ENCODE measurements around the gene RAN.
"Not testable (repeated sequence)": the region's sequence is repeated elsewhere in the genome, so short reads cannot be mapped to it uniquely, and the experiment has no call there.

Gene RAN

DNA sequence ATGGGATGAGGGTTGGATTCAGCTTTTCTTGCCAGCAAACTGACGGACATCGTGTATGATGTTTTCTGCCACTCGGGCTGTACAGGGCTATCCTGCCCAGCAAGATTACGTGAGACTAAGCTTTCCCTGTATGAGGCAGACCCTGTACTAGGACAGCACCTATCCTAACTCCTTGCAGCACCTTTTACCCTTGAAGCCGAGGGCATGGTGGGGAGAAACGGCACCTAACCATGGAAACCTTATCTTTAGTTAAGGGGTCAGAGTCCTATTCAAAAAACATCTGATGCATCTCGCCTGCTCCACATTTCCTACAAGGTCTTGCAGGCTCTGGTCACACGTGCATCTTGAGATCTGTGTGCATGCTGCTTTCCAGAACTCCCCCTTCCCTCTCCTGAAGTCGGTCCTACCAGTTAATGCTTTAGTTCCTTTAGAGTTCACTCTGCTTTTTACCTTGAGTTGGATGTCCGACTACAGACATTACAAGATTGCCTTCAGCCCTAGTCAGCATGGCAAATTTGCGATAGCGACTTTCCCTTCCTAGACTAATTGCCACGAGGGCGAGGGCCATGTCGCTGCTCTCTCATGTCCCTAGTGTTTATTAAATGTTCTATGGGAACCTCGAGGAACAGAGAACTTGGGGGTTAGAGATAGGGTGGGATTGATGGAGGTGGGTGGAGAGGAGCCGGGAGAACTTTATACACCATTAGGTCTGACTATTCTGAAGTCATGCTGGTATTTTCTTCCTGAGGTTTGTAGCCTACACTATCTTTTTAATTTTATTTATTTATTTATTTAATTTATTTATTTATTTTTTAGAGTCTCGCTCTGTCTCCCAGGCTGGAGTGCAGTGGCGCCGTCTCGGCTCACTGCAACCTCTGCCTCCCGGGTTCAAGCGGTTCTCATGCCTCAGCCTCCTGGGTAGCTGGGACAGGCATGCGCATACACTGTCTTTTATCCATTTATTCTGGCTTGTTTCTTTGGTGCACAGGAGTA is 6.6 kb downstream of the RAN start:
- no peak for DNase-seq (ENCODE audit: low spot score)

- DNase-seq (ENCODE audit: low spot score): no peak
Observed at GRCh38 chr12:130879212-130879686, 7.4 kb downstream of the RAN start.

DNA sequence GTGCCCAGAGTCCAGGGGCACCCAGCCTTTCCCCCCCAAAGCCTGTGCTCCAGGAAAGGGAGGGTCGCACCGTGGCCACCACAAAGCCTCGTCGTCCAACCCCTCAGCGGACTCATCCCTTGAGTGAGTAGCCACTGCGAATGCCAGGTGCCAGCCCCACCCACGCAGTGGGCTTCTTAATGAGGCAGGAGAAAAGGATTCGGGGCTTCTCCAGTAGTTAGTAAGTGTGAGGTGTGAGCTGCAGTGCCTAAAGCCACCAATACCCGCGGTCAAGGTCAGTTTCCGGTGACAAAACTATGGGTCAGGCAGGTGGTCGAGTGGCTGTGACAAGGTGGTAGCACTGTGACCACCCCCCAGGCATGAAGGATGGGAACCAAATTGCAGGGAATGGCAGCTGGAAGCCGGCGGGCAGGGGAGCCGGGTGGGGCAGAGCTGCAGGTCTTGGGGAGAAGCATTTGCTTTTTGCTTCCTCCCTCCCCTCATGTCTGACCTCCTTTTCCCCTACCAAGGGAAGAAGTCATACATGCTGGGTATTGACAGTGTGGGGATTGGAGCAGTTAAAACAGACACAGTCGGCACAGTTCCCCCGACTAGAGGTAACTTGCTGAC is 8.0 kb downstream of the RAN start:
- DNase-seq (ENCODE audit: low spot score): no peak

DNA sequence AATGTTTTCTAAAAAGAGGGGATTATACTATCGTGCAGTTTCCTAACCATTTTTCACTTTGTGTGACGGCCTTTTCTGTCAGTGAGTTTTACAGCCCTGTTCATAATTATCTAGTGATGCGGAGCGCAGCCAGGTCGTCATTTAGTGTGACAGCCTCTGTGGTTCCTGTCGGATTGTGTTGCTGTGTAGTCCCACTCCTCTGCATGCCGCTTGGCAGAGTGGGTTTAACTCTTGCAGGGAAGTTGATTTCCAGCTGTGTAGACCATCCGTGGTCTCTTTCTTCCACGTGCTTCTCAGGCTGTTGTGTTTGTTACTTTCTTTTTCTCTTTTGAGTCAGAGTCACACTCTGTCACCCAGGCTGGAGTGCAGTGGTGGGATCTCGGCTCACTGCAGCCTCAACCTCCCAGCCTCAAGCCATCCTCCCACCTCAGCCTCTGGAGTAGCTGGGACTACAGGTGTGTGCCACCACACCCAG is 8.6 kb downstream of the RAN start:
- no peak for DNase-seq (ENCODE audit: low spot score)

DNA sequence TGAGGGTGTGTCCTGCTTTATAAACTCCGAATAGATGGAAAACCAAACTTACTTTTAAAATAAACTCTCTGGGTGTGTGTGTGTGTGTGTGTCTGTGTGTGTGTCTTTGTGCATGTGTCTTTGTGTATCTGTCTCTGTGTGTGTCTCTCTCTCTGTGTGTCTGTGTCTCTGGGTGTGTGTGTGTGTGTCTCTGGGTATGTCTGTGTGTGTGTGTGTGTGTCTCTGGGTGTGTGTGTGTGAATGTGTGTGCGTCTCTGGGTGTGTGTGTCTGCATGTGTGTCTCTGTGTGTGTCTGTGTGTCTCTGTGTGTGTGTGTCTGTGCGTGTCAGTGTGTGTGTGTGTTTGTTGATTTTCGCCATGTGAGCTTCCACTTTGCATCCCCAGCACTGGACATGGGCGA is 9.2 kb downstream of the RAN start:
- no peak for DNase-seq (ENCODE audit: low spot score)

DNA sequence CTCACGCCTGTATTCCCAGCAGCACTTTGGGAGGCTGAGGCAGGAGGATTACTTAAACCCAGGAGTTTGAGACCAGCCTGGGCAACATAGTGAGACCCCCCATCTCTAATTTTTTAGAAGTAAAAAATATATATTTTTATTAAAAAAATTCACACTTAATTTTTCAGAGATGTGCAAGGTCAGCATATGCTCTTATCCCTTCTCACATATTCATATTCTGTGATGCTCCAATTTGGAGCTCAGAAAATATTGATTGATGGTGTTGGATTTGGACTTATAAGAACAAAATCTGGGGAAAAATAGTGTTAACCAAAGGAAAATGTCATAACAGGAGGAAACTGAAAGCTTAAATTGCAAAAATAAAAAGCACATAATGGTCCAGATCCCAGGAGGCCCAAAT is 9.7 kb downstream of the RAN start:
- no peak for DNase-seq (ENCODE audit: low spot score)

GRCh38 chr12:130887190-130887589 is 15.3 kb downstream of the RAN start:
- not testable (repeated sequence) for DNase-seq (ENCODE audit: low spot score)

DNA sequence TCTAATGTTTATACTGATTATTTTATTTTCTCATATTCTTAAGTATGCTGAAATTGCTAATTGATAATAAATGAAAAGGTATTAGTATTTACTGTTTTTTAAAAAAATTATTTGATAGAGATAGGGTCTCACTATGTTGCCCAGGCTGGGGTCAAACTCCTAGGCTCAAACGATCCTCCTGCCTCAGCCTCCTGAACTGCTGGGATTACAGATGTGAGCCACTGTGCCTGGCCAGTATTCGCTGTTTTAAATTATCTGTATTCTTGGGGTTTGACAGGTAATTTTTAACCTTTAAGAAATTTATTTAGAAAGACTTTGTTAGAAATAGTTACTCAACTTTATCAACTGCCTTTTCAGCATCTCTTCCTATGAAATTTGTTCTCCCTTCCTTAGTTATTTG is 32.2 kb downstream of the RAN start:
- no peak for DNase-seq (ENCODE audit: low spot score)

DNA sequence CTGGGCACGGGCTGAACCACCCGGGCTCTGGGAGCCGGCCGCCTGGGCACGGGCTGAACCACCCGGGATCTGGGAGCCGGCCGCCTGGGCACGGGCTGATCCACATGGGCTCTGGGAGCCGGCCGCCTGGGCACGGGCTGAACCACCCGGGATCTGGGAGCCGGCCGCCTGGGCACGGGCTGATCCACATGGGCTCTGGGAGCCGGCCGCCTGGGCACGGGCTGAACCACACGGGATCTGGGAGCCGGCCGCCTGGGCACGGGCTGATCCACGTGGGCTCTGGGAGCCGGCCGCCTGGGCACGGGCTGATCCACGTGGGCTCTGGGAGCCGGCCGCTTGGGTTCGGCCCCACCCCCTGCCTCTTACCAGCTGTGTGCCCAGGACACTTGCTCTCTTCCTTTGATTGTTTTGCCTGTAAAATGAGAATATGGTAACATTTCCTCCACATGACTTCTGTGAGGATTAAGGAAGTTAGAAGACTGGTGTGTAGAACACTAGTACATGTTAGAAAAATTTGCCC is 33.1 kb downstream of the RAN start:
- DNase-seq (ENCODE audit: low spot score): not testable (repeated sequence)

DNA sequence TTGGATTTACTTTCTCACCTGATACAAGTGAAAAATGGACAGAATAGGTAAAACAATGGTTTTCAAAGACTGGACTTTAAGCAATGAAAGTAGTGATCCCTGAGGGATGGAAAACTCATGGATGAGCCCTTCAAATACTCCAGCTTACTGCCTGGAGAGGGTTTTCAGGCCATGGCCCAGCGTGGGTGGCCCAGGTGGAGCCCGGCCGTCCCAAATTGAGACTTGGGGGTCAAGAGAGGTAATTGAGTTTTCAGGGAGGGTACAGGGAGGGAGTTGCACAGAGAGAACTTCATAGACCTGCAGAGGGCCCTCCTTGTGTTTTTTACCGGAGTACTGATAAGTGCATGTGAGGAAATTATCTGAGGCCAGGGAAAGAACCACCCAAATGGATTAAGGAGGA is 37.2 kb downstream of the RAN start:
- no peak for DNase-seq (ENCODE audit: low spot score)

DNA sequence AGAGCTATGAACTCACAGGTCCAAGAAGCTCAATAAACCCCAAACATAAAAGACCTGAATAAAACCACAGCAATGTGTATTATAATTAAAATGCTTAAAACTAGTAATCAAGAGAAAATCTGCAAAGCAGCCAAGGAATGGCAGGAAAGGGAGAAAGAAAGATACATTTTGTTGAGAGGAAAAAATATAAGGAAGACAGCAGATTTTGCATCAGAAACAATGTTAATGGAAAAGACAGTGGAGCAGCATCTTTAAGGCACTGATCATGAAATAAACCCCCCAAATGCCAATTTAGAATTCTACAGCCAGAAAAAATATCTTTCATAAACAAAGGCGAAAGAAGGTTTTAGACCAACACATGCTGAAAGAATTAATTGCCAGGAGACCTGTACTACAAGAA is 39.3 kb downstream of the RAN start:
- DNase-seq (ENCODE audit: low spot score): no peak

- DNase-seq (ENCODE audit: low spot score): no peak
Observed at GRCh38 chr12:130911933-130912332, 40.1 kb downstream of the RAN start.

GRCh38 chr12:130916241-130916911 is 44.5 kb downstream of the RAN start:
- DNase-seq (ENCODE audit: low spot score): peak; percentile 5

GRCh38 chr12:130917607-130918006 is 45.7 kb downstream of the RAN start:
- DNase-seq (ENCODE audit: low spot score): no peak

GRCh38 chr12:130919086-130919485 is 47.2 kb downstream of the RAN start:
- no peak for DNase-seq (ENCODE audit: low spot score)

- DNase-seq (ENCODE audit: low spot score): no peak
Observed at GRCh38 chr12:130920119-130920703, 48.3 kb downstream of the RAN start.

- no peak for DNase-seq (ENCODE audit: low spot score)
Observed at GRCh38 chr12:130920723-130921381, 49.0 kb downstream of the RAN start.

GRCh38 chr12:130922511-130922953 is 50.7 kb downstream of the RAN start:
- DNase-seq (ENCODE audit: low spot score): no peak

GRCh38 chr12:130924966-130925665 is 53.2 kb downstream of the RAN start:
- DNase-seq (ENCODE audit: low spot score): no peak

GRCh38 chr12:130925666-130926015 is 53.8 kb downstream of the RAN start:
- DNase-seq (ENCODE audit: low spot score): no peak
